CD14-positive monocyte (primary cell): Measurements from ENCODE around the gene SLCO3A1. TPM values are rescaled to one million over a fixed set of nuclear protein-coding genes. Genes with fewer than 3 reads are reported as not detected.

ENCODE experiments used
- DNase-seq, 3 donors: peaks; one replicate each; pipeline ENCODE4 v3.0.0-alpha.2; 2011 to 2022
- H2AFZ ChIP-seq: 2 replicates; pipeline ENCODE4 v1.6.0; 2012; ENCODE audit warnings: mild to moderate bottlenecking, low read depth, low read length, inconsistent platforms; ENCODE audit not compliant: insufficient read depth, poor library complexity, severe bottlenecking
- H3K27ac ChIP-seq, 2 donors: 1 replicate in 1 of 2; 2 replicates in 1 of 2; pipeline ENCODE4 v1.5.1; 2012 to 2013; ENCODE audit warnings: low read length in 2 of 2, control low read depth in 1 of 2, inconsistent platforms in 1 of 2, low read depth in 1 of 2, mild to moderate bottlenecking in 1 of 2
- H3K27me3 ChIP-seq, 2 donors: one replicate each; pipeline versions ENCODE4 v1.6.0 to v1.6.1; 2011 to 2013; ENCODE audit warnings: low read length in 2 of 2; ENCODE audit not compliant: control insufficient read depth in 2 of 2, insufficient read depth in 2 of 2
- H3K36me3 ChIP-seq, 2 donors: replicated peaks in 1 of 2; 1 replicate in 1 of 2; 2 replicates in 1 of 2; pipeline versions ENCODE4 v1.5.1 to v1.6.1; 2012 to 2013; ENCODE audit warnings: low read length in 2 of 2, control low read depth in 1 of 2, inconsistent platforms in 1 of 2, mild to moderate bottlenecking in 1 of 2; ENCODE audit not compliant: insufficient read depth in 2 of 2, control insufficient read depth in 1 of 2
- H3K4me1 ChIP-seq, 2 donors: 1 replicate in 1 of 2; 2 replicates in 1 of 2; pipeline versions ENCODE4 v1.5.1 to v1.6.1; 2012 to 2013; ENCODE audit warnings: low read length in 2 of 2, control low read depth in 1 of 2, inconsistent platforms in 1 of 2, mild to moderate bottlenecking in 1 of 2, moderate library complexity in 1 of 2; ENCODE audit not compliant: insufficient read depth in 2 of 2, control insufficient read depth in 1 of 2
- H3K4me2 ChIP-seq: replicated peaks from 2 replicates; pipeline ENCODE3; 2012; ENCODE audit warnings: low read length, moderate library complexity, mild to moderate bottlenecking; ENCODE audit not compliant: poor library complexity, severe bottlenecking; ENCODE audit errors: extremely low read depth
- H3K4me3 ChIP-seq, 3 experiments: fragments of 200-600 bp in 1 of 3; sonication (generic) in 1 of 3; replicated peaks in 1 of 3; 1 replicate in 2 of 3; 2 replicates in 1 of 3; pipeline ENCODE4 v1.5.1; 2011 to 2013; ENCODE audit warnings: low read length in 3 of 3, mild to moderate bottlenecking in 3 of 3, control low read depth in 2 of 3, low read depth in 2 of 3, inconsistent platforms in 1 of 3, moderate library complexity in 1 of 3
- H3K79me2 ChIP-seq: 2 replicates; pipeline ENCODE4 v1.6.0; 2012; ENCODE audit warnings: mild to moderate bottlenecking, control low read depth, inconsistent platforms, low read length, moderate library complexity; ENCODE audit not compliant: insufficient read depth
- H3K9ac ChIP-seq: 2 replicates; pipeline ENCODE4 v1.6.0; 2017; ENCODE audit warnings: low read length, mild to moderate bottlenecking; ENCODE audit not compliant: insufficient read depth, poor library complexity, severe bottlenecking
- H3K9me3 ChIP-seq, 2 donors: replicated peaks in 1 of 2; 1 replicate in 1 of 2; 2 replicates in 1 of 2; pipeline versions ENCODE4 v1.5.1 to v1.6.1; 2012 to 2013; ENCODE audit warnings: low read length in 2 of 2, control low read depth in 1 of 2; ENCODE audit not compliant: control insufficient read depth in 1 of 2, insufficient read depth in 1 of 2
- H4K20me1 ChIP-seq: 2 replicates; pipeline ENCODE4 v1.6.0; 2012; ENCODE audit warnings: mild to moderate bottlenecking, low read length, control low read depth, moderate library complexity; ENCODE audit not compliant: insufficient read depth
- H3K27ac Mint-ChIP-seq, 7 donors: one replicate each; pipeline ENCODE4 v1.8.0; 2020; ENCODE audit warnings: mild to moderate bottlenecking in 7 of 7, mixed read lengths in 7 of 7, moderate library complexity in 6 of 7, inconsistent platforms in 2 of 7
- H3K27me3 Mint-ChIP-seq, 3 donors: one replicate each; pipeline ENCODE4 v1.8.0; 2021 to 2022; ENCODE audit warnings: low read depth in 3 of 3, mild to moderate bottlenecking in 3 of 3, mixed read lengths in 3 of 3, moderate library complexity in 3 of 3, inconsistent platforms in 1 of 3
- H3K36me3 Mint-ChIP-seq, 2 donors: one replicate each; pipeline ENCODE4 v1.8.0; 2020; ENCODE audit warnings: mixed read lengths in 2 of 2, inconsistent platforms in 1 of 2, mild to moderate bottlenecking in 1 of 2
- H3K4me1 Mint-ChIP-seq: one replicate; pipeline ENCODE4 v1.8.0; 2020; ENCODE audit warnings: mild to moderate bottlenecking, mixed read lengths
- H3K4me3 Mint-ChIP-seq, 2 donors: one replicate each; pipeline ENCODE4 v1.8.0; 2020; ENCODE audit warnings: mild to moderate bottlenecking in 2 of 2, mixed read lengths in 2 of 2, moderate library complexity in 1 of 2
- H3K9me3 Mint-ChIP-seq, 7 donors: one replicate each; pipeline ENCODE4 v1.8.0; 2020 to 2022; ENCODE audit warnings: mixed read lengths in 7 of 7, mild to moderate bottlenecking in 6 of 7, moderate library complexity in 6 of 7, inconsistent platforms in 2 of 7
- CTCF ChIP-seq: fragments of 200-600 bp; IDR thresholded peaks from one replicate; pipeline ENCODE4 v1.8.0; 2022; ENCODE audit warnings: antibody characterized with exemption, mild to moderate bottlenecking
- whole genome bisulfite sequencing: methylation state at CpG from one replicate; pipeline ENCODE4 v1.1.5; 2013; ENCODE audit warnings: missing lambda C conversion rate; ENCODE audit not compliant: insufficient coverage; 5-methylcytosine and 5-hydroxymethylcytosine counted together
- intact Hi-C, 2 donors: fragments of 100-400 bp; cut with micrococcal nuclease; formaldehyde crosslinking; loops; one replicate each; pipeline versions ENCODE4 v1.15.0 to v1.15.1; 2023
- polyA plus RNA-seq, 3 donors: library from polyadenylated mRNA; depleted of rRNA in 1 of 3; unstranded in 2 of 3; stranded (reverse) in 1 of 3; fragments of 300-500 nt in 2 of 3; fragments of >200 nt in 1 of 3; fragmentation: Illumina TruSeq in 2 of 3; gene quantifications; 1 replicate in 2 of 3; 2 replicates in 1 of 3; pipeline ENCODE4 v1.2.3, GENCODE V29; 2012 to 2021

Gene SLCO3A1
- polyA plus RNA-seq, 3 donors: 53.7 to 76.2 (median 62.8) TPM

GRCh38 chr15:91849749-91850161, 3.8 kb upstream of the SLCO3A1 start:
- H3K36me3 Mint-ChIP-seq: peaks cover 0 to 2% of the 10 kb centered on the region in 2 donors
- no peaks in the 10 kb centered on the region for H3K27me3 ChIP-seq
- H3K9me3 Mint-ChIP-seq: peaks cover 0 to 4% (median 2%) of the 10 kb centered on the region in 7 donors
- H2AFZ ChIP-seq: no peak overlapping the region
- H3K36me3 ChIP-seq: no peaks in the 10 kb centered on the region
- H3K4me2 ChIP-seq: peak overlapping the region; percentile 29
- H3K9ac ChIP-seq: no peak overlapping the region
- H3K79me2 ChIP-seq: peaks cover 16% of the 10 kb centered on the region
- peaks cover 0 to 4% of the 10 kb centered on the region in 2 donors for H3K9me3 ChIP-seq
- intact Hi-C loops: loop anchor here (5.0 to 10.0 kb wide), 5 partner anchors 73 to 935 kb away; no protein-coding TSS in a partner anchor
- H4K20me1 ChIP-seq: peaks cover 4% of the 10 kb centered on the region
- WGBS: no CpG with 5 or more reads among the region's 7 CpGs
- peaks cover 35 to 36% of the 10 kb centered on the region in 2 donors for H3K4me1 ChIP-seq
- H3K4me3 Mint-ChIP-seq: peak overlapping the region; percentile 64 to 66
- peaks cover 0 to 3% (median 0%) of the 10 kb centered on the region in 3 donors for H3K27me3 Mint-ChIP-seq
- no peak overlapping the region for H3K4me3 ChIP-seq
- H3K4me1 Mint-ChIP-seq: peaks cover 32% of the 10 kb centered on the region
- H3K27ac ChIP-seq: no peak overlapping the region
- H3K27ac Mint-ChIP-seq: peak overlapping the region; percentile 59 to 89 (median 83)
- peak; percentile 60 to 77 (median 72) for DNase-seq
- peak; percentile 72 for TF ChIP-seq CTCF

GRCh38 chr15:91852741-91853510, 582 bp upstream of the SLCO3A1 start:
- H3K9me3 Mint-ChIP-seq: peaks cover 0 to 4% (median 2%) of the 10 kb centered on the region in 7 donors
- peak; percentile 92 for TF ChIP-seq CTCF

More at GRCh38 chr15:91852741-91853510, 582 bp upstream of the SLCO3A1 start:
- no peaks in the 10 kb centered on the region for H3K27me3 ChIP-seq
- peak overlapping the region; percentile 94 to 99 for H3K27ac ChIP-seq
- H4K20me1 ChIP-seq: peaks cover 33% of the 10 kb centered on the region
- H3K4me3 ChIP-seq: peak overlapping the region; percentile 64 to 99 (median 79)
- Mint-ChIP-seq H3K36me3 (peaks cover 0 to 21% of the 10 kb centered on the region in 2 donors), H3K27me3 (peaks cover 0 to 3% (median 0%) of the 10 kb centered on the region in 3 donors), H3K4me3 (peak overlapping the region; percentile 88 to 90), H3K27ac (peak overlapping the region; percentile 94 to 99 (median 98)), H3K4me1 (peaks cover 63% of the 10 kb centered on the region)
- peaks cover 0 to 4% of the 10 kb centered on the region in 2 donors for H3K9me3 ChIP-seq
- peak overlapping the region; percentile 97 for H3K4me2 ChIP-seq
- no peaks in the 10 kb centered on the region for H3K36me3 ChIP-seq
- peaks cover 67% of the 10 kb centered on the region in 2 donors for H3K4me1 ChIP-seq
- H3K9ac ChIP-seq: peak overlapping the region; percentile 94
- intact Hi-C loops: loop anchor here (5.0 to 10.0 kb wide), 5 partner anchors 69 to 938 kb away; no protein-coding TSS in a partner anchor
- WGBS: under 1% methylated on average over 70 of the region's 70 CpGs
- H2AFZ ChIP-seq: peak overlapping the region; percentile 88
- H3K79me2 ChIP-seq: peaks cover 47% of the 10 kb centered on the region
- peak; percentile 93 to 97 (median 95) for DNase-seq
